Keratinocyte (primary cell): Measurements from ENCODE around the gene ELF3. TPM values are rescaled to one million over a fixed set of nuclear protein-coding genes. Genes with fewer than 3 reads are reported as not detected.

ENCODE experiments used
- DNase-seq: peaks from one replicate; pipeline ENCODE4 v3.0.0-alpha.2; 2011; ENCODE audit warnings: low read depth, missing footprints, low spot score
- FAIRE-seq: peaks from 2 replicates; lab custom pipeline; 2011; peaks lifted over from hg19 to GRCh38; lab: Jason Lieb, UNC
- H2AFZ ChIP-seq: 2 replicates; pipeline ENCODE4 v1.6.0; 2012; ENCODE audit warnings: low read length, control low read depth, inconsistent platforms; ENCODE audit not compliant: control insufficient read depth
- H3K27ac ChIP-seq: 2 replicates; pipeline ENCODE4 v1.5.1; 2011; ENCODE audit warnings: low read length; ENCODE audit not compliant: control insufficient read depth, insufficient read depth
- H3K27me3 ChIP-seq: 3 replicates; pipeline ENCODE4 v1.6.0; 2011; ENCODE audit warnings: low read length; ENCODE audit not compliant: control insufficient read depth, insufficient read depth; ENCODE audit errors: extremely low read depth
- H3K36me3 ChIP-seq, 2 experiments: 2 replicates in 1 of 2; 3 replicates in 1 of 2; pipeline ENCODE4 v1.5.1; 2011; ENCODE audit warnings: low read length in 2 of 2, mild to moderate bottlenecking in 1 of 2; ENCODE audit not compliant: control insufficient read depth in 2 of 2, insufficient read depth in 2 of 2; ENCODE audit errors: extremely low read depth in 1 of 2
- H3K4me1 ChIP-seq: 3 replicates; pipeline ENCODE4 v1.5.1; 2011; ENCODE audit warnings: low read length; ENCODE audit not compliant: control insufficient read depth, insufficient read depth; ENCODE audit errors: extremely low read depth
- H3K4me2 ChIP-seq: 3 replicates; pipeline ENCODE4 v1.6.0; 2011; ENCODE audit warnings: low read depth, low read length; ENCODE audit not compliant: control insufficient read depth, insufficient read depth; ENCODE audit errors: extremely low read depth
- H3K4me3 ChIP-seq, 3 experiments: fragments of 200-600 bp in 1 of 3; sonication (generic) in 1 of 3; 2 replicates in 2 of 3; 3 replicates in 1 of 3; pipeline ENCODE4 v1.5.1; 2011 to 2016; ENCODE audit warnings: low read length in 3 of 3, mild to moderate bottlenecking in 3 of 3, control low read depth in 2 of 3, inconsistent platforms in 1 of 3, low read depth in 1 of 3, mixed read lengths in 1 of 3, mixed run types in 1 of 3, moderate library complexity in 1 of 3; ENCODE audit not compliant: control insufficient read depth in 2 of 3, insufficient read depth in 2 of 3; ENCODE audit errors: extremely low read depth in 1 of 3
- H3K79me2 ChIP-seq: 2 replicates; pipeline ENCODE4 v1.6.0; 2012; ENCODE audit warnings: low read length; ENCODE audit not compliant: control insufficient read depth, insufficient read depth
- H3K9ac ChIP-seq: 3 replicates; pipeline ENCODE4 v1.6.0; 2011; ENCODE audit warnings: low read length; ENCODE audit not compliant: control insufficient read depth, insufficient read depth; ENCODE audit errors: extremely low read depth
- H3K9me1 ChIP-seq: 3 replicates; pipeline ENCODE4 v1.6.0; 2011; ENCODE audit warnings: low read length; ENCODE audit not compliant: control insufficient read depth, insufficient read depth; ENCODE audit errors: extremely low read depth
- H3K9me3 ChIP-seq: 2 replicates; pipeline ENCODE4 v1.5.1; 2012; ENCODE audit warnings: low read depth, low read length; ENCODE audit not compliant: control insufficient read depth
- H4K20me1 ChIP-seq: 3 replicates; pipeline ENCODE4 v1.6.0; 2011; ENCODE audit warnings: low read length; ENCODE audit not compliant: control insufficient read depth, insufficient read depth; ENCODE audit errors: extremely low read depth
- CTCF ChIP-seq, 3 experiments: IDR thresholded peaks in 1 of 3; conservative IDR thresholded peaks in 1 of 3; optimal IDR thresholded peaks in 1 of 3; 2 replicates in 2 of 3; 3 replicates in 1 of 3; pipeline versions ENCODE3 to v1.5.1; 2011; ENCODE audit warnings: low read length in 3 of 3, mild to moderate bottlenecking in 3 of 3, moderate library complexity in 2 of 3, control low read depth in 1 of 3, inconsistent platforms in 1 of 3; ENCODE audit not compliant: insufficient read depth in 2 of 3; ENCODE audit errors: extremely low read depth in 1 of 3
- EZH2 ChIP-seq: IDR thresholded peaks from one replicate; pipeline ENCODE4 v1.6.1; 2012; ENCODE audit warnings: inconsistent platforms, mild to moderate bottlenecking, low read length, moderate library complexity
- dilution Hi-C: fragments of 300-500 bp; cut with MboI; formaldehyde crosslinking; loops from one replicate; pipeline ENCODE4 v1.7.0; 2020; ENCODE audit warnings: low sequenced_read_pairs; ENCODE audit not compliant: extremely low pct_ligation_motif_present
- polyA plus RNA-seq, 5 experiments: library from polyadenylated mRNA; depleted of rRNA in 3 of 5; stranded (reverse) in 3 of 5; stranded (forward) in 1 of 5; unstranded in 1 of 5; fragments of >200 nt; gene quantifications; 1 replicate in 1 of 5; 2 replicates in 3 of 5; 3 replicates in 1 of 5; pipeline versions ENCODE4 v1.2.1 to v1.2.3, GENCODE V29; 2011 to 2012; ENCODE audit warnings: missing spikeins in 2 of 5, low read depth in 1 of 5, low replicate concordance in 1 of 5

Gene ELF3
- polyA plus RNA-seq, 1 donor (not counting 4 experiments of a cell fraction or from before 2014, with no cell fraction given), result 0.51 TPM

- FAIRE-seq (no peak), DNase-seq (no peak)
- no peaks in the 10 kb centered on the region for H3K9me1 ChIP-seq
- no peak for TF ChIP-seq EZH2
- no peak for TF ChIP-seq CTCF (optimal IDR thresholded peaks at IDR 0.05 in 1 of 3, IDR thresholded peaks at IDR 0.05 in 1 of 3, conservative IDR thresholded peaks at IDR 0.05 in 1 of 3; ENCODE audit: extremely low read depth in 1 of 3, insufficient read depth in 2 of 3, low read length in 3 of 3)
- no peaks in the 10 kb centered on the region for H4K20me1 ChIP-seq
- no peaks in the 10 kb centered on the region for H3K9me3 ChIP-seq
- H3K9ac ChIP-seq, result no peak overlapping the region
- peaks cover 14% of the 10 kb centered on the region for H3K4me1 ChIP-seq
- no peaks in the 10 kb centered on the region for H3K79me2 ChIP-seq
- H3K4me2 ChIP-seq, result no peak overlapping the region
- H3K27me3 ChIP-seq, result no peaks in the 10 kb centered on the region
- H3K36me3 ChIP-seq, result no peaks in the 10 kb centered on the region
- dilution Hi-C loops, result no loop called here
- H2AFZ ChIP-seq, result no peak overlapping the region
- no peak overlapping the region for H3K27ac ChIP-seq
- H3K4me3 ChIP-seq, result no peak overlapping the region
Observed at GRCh38 chr1:202036595-202037387, 26.4 kb downstream of the ELF3 start.

DNA sequence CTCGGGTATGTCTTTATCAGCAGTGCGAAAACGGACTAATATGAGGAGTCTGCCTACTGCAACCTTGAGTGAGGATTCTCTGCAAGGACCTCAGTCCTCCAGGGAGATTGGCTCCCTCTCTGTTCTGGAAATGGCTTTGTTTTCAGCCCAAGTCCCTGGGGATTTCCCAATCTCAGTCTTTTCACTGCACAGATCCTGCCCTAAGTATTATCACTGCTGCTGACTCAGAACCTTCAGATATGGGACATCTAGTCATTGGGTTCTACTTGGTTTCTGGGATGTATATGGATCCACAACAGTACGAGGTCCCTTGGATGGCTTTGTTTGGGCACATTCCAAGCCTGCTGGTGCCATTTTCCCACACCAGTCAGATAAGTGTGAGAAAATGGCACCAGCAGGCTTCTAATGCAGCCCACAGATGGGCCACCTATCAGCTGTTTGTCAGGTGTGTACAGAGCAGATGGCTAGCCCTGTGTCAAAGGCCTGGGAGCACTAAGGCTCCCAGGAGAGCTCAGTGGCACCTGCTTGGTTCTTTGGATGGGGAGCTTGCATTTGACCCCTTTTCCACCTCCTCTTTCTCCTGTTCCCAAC is 27.4 kb downstream of the ELF3 start:
- no peak overlapping the region for H3K27ac ChIP-seq
- no peak overlapping the region for H3K9ac ChIP-seq
- H4K20me1 ChIP-seq, result no peaks in the 10 kb centered on the region
- H3K79me2 ChIP-seq, result no peaks in the 10 kb centered on the region
- no peaks in the 10 kb centered on the region for H3K9me1 ChIP-seq
- DNase-seq (no peak), FAIRE-seq (no peak)
- dilution Hi-C loops, result no loop called here
- H3K27me3 ChIP-seq, result no peaks in the 10 kb centered on the region
- no peaks in the 10 kb centered on the region for H3K36me3 ChIP-seq
- no peak for TF ChIP-seq EZH2
- TF ChIP-seq CTCF (optimal IDR thresholded peaks at IDR 0.05 in 1 of 3, IDR thresholded peaks at IDR 0.05 in 1 of 3, conservative IDR thresholded peaks at IDR 0.05 in 1 of 3; ENCODE audit: extremely low read depth in 1 of 3, insufficient read depth in 2 of 3, low read length in 3 of 3), result no peak
- peaks cover 14% of the 10 kb centered on the region for H3K4me1 ChIP-seq
- no peaks in the 10 kb centered on the region for H3K9me3 ChIP-seq
- H3K4me2 ChIP-seq, result no peak overlapping the region
- H2AFZ ChIP-seq, result no peak overlapping the region
- H3K4me3 ChIP-seq, result no peak overlapping the region
